SK-N-SH (cell line): ENCODE measurements around the gene MTHFD1L.

Experiments used
- CTCF ChIP-seq: fragments of 200-600 bp; sonication (generic); IDR thresholded peaks from 2 replicates; pipeline ENCODE4 v1.6.1; 2017; ENCODE audit warnings: antibody characterized with exemption, mild to moderate bottlenecking, moderate library complexity
- ELF1 ChIP-seq: IDR thresholded peaks from 2 replicates; pipeline ENCODE4 v1.4.0; 2012
- EP300 ChIP-seq, 2 experiments: IDR thresholded peaks; 2 replicates each; pipeline versions ENCODE4 v1.4.0 to v1.6.1; 2012; ENCODE audit warnings: borderline replicate concordance in 1 of 2, low read depth in 1 of 2, low read length in 1 of 2
- EZH2phosphoT487 ChIP-seq: fragments of 200-600 bp; sonication (generic); IDR thresholded peaks from 2 replicates; pipeline ENCODE4 v1.6.1; 2017; ENCODE audit warnings: low read depth, mixed run types, mild to moderate bottlenecking, antibody characterized with exemption, moderate library complexity, borderline replicate concordance
- GABPA ChIP-seq: IDR thresholded peaks from 2 replicates; pipeline ENCODE4 v1.4.0; 2012; ENCODE audit warnings: low read depth, mild to moderate bottlenecking
- GATA2 ChIP-seq: sonication (generic); formaldehyde crosslinking; IDR thresholded peaks from 2 replicates; pipeline ENCODE4 v1.5.0; 2020; ENCODE audit warnings: mild to moderate bottlenecking, missing genetic modification reagents
- JUND ChIP-seq: IDR thresholded peaks from 2 replicates; pipeline ENCODE4 v1.4.0; 2012
- MXI1 ChIP-seq: IDR thresholded peaks from 2 replicates; pipeline ENCODE4 v1.6.1; 2012; ENCODE audit warnings: mild to moderate bottlenecking, low read depth, low read length, improper control_type of control experiment
- RAD21 ChIP-seq: IDR thresholded peaks from 2 replicates; pipeline ENCODE4 v1.6.1; 2012; ENCODE audit warnings: mild to moderate bottlenecking, low read length
- SIN3A ChIP-seq: IDR thresholded peaks from 2 replicates; pipeline ENCODE4 v1.6.1; 2012; ENCODE audit warnings: low read depth, mild to moderate bottlenecking, low read length, moderate library complexity, borderline replicate concordance
- TCF12 ChIP-seq: IDR thresholded peaks from 2 replicates; pipeline ENCODE4 v1.4.0; 2012
- TEAD4 ChIP-seq: IDR thresholded peaks from 2 replicates; pipeline ENCODE4 v1.4.0; 2012; ENCODE audit warnings: mild to moderate bottlenecking, borderline replicate concordance; ENCODE audit not compliant: insufficient read depth

- no peak for TF ChIP-seq EZH2phosphoT487
- TF ChIP-seq GABPA = no peak
- no peak for TF ChIP-seq CTCF
- TF ChIP-seq EP300 (IDR thresholded peaks at IDR 0.05; ENCODE audit: borderline replicate concordance in 1 of 2, low read depth in 1 of 2, low read length in 1 of 2) = no peak
- TF ChIP-seq RAD21 = no peak
- TF ChIP-seq JUND = no peak
- no peak for TF ChIP-seq TCF12
- no peak for TF ChIP-seq TEAD4
- TF ChIP-seq ELF1 = no peak
- TF ChIP-seq GATA2 (CRISPR knock-in tag) = no peak
- TF ChIP-seq SIN3A = no peak
- no peak for TF ChIP-seq MXI1
Measured at GRCh38 chr6:150981669-150982068, 116.2 kb downstream of the MTHFD1L start.
